HG03139 (cell line): ENCODE data around the gene ATP11C.
"Not testable (repeated sequence)": the region's sequence is repeated elsewhere in the genome, so short reads cannot be mapped to it uniquely, and the experiment has no call there.

ENCODE experiments used
- ATAC-seq: cut with Tn5 transposase; IDR thresholded peaks from one replicate; pipeline ENCODE4 v1.9.1; 2021; ENCODE audit not compliant: unreplicated experiment

The ATP11C gene

GRCh38 chrX:139736151-139736550, 196.7 kb downstream of the ATP11C start:
- ATAC-seq = no peak

GRCh38 chrX:139734996-139735395, 197.9 kb downstream of the ATP11C start:
- ATAC-seq = no peak

- peak; percentile 78 for ATAC-seq
These were observed 207.1 kb downstream of the ATP11C start for GRCh38 chrX:139725720-139726119.

GRCh38 chrX:139724626-139725025, 208.2 kb downstream of the ATP11C start:
- ATAC-seq = no peak

- no peak for ATAC-seq
These were observed 211.9 kb downstream of the ATP11C start for GRCh38 chrX:139720979-139721378.

- no peak for ATAC-seq
These were observed 212.7 kb downstream of the ATP11C start for GRCh38 chrX:139720136-139720535.

- no peak for ATAC-seq
These were observed 224.8 kb downstream of the ATP11C start, which contains the start of gene MCF2 for GRCh38 chrX:139708067-139708466. Gene MCF2 (minus strand): TSS chrX:139708167. CDS start chrX:139651744, 56,423 bp downstream.

- no peak for ATAC-seq
These were observed 230.2 kb downstream of the ATP11C start for GRCh38 chrX:139702658-139703057.

GRCh38 chrX:139692908-139693307, 239.9 kb downstream of the ATP11C start:
- ATAC-seq = no peak

GRCh38 chrX:139692506-139692849, 240.4 kb downstream of the ATP11C start:
- no peak for ATAC-seq

- ATAC-seq = no peak
These were observed 240.9 kb downstream of the ATP11C start for GRCh38 chrX:139691843-139692505.

- no peak for ATAC-seq
These were observed 241.4 kb downstream of the ATP11C start for GRCh38 chrX:139691493-139691842.

- ATAC-seq = not testable (repeated sequence)
These were observed 247.7 kb downstream of the ATP11C start for GRCh38 chrX:139685175-139685574.

GRCh38 chrX:139680356-139680755, 252.5 kb downstream of the ATP11C start:
- ATAC-seq = no peak
